SK-N-SH (cell line): ENCODE data around the gene USP36.
"Not testable (repeated sequence)": the region's sequence is repeated elsewhere in the genome, so short reads cannot be mapped to it uniquely, and the experiment has no call there.

Experiments used
- CHD2 ChIP-seq: fragments of 150-350 bp; IDR thresholded peaks from 2 replicates; pipeline ENCODE4 v1.6.1; 2018; ENCODE audit warnings: low read length; ENCODE audit not compliant: partially characterized antibody
- NRF1 ChIP-seq: IDR thresholded peaks from 2 replicates; pipeline ENCODE4 v1.6.1; 2012; ENCODE audit warnings: low read depth, mild to moderate bottlenecking, low read length
- POLR2AphosphoS5 ChIP-seq: IDR thresholded peaks from 2 replicates; pipeline ENCODE4 v1.6.1; 2012; ENCODE audit warnings: low read depth, low read length
- TF ChIP-seq, protein P1 (sequence below): fragments of 200-600 bp; sonication (generic); IDR thresholded peaks from 2 replicates; pipeline ENCODE4 v1.6.1; 2017; ENCODE audit warnings: antibody characterized with exemption, mild to moderate bottlenecking, moderate library complexity

DNA sequence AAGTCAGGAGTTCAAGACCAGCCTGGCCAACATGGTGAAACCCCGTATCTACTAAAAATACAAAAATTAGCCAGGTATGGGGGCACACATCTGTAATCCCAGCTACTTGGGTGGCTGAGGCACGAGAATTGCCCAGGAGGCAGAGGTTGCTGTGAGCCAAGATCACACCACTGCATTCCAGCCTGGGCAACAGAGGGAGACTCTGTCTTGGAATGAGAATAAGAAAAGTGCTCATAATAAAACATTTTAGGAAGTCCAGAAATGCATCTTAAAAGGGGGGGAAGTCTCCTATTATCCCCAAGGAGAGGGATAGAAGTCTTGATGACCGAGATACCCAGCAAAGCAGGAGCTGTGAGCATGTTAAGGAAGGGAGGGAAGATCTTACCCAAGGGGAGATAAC is 26.4 kb upstream of the USP36 start:
- TF ChIP-seq, protein P1, sequence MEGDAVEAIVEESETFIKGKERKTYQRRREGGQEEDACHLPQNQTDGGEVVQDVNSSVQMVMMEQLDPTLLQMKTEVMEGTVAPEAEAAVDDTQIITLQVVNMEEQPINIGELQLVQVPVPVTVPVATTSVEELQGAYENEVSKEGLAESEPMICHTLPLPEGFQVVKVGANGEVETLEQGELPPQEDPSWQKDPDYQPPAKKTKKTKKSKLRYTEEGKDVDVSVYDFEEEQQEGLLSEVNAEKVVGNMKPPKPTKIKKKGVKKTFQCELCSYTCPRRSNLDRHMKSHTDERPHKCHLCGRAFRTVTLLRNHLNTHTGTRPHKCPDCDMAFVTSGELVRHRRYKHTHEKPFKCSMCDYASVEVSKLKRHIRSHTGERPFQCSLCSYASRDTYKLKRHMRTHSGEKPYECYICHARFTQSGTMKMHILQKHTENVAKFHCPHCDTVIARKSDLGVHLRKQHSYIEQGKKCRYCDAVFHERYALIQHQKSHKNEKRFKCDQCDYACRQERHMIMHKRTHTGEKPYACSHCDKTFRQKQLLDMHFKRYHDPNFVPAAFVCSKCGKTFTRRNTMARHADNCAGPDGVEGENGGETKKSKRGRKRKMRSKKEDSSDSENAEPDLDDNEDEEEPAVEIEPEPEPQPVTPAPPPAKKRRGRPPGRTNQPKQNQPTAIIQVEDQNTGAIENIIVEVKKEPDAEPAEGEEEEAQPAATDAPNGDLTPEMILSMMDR = not testable (repeated sequence)
- TF ChIP-seq CHD2, NRF1, POLR2AphosphoS5: not testable (repeated sequence)
